B cell (primary cell): ENCODE measurements around the gene EXOC5. TPM values are rescaled to one million over a fixed set of nuclear protein-coding genes. Genes with fewer than 3 reads are reported as not detected.

Experiments
- ATAC-seq: fragments of 200-7000 bp; cut with Tn5 transposase; one replicate; pipeline ENCODE4 v1.10.0; 2021; ENCODE audit warnings: low read depth, mild to moderate bottlenecking, moderate number of reproducible peaks, moderate library complexity
- CTCF ChIA-PET: fragments of 350-600 bp; sonication (Branson Sonifier 250); formaldehyde crosslinking; loops from one replicate; lab custom pipeline; 2021; ENCODE audit warnings: antibody characterized with exemption, inconsistent platforms; lab: Charles Lee
- POLR2A ChIA-PET: fragments of 350-600 bp; sonication (Branson Sonifier 250); formaldehyde crosslinking; loops from one replicate; lab custom pipeline; 2021; ENCODE audit warnings: antibody characterized with exemption; lab: Charles Lee
- DNase-seq: peaks from one replicate; pipeline ENCODE4 v3.0.0; 2013
- H2AFZ ChIP-seq: 2 replicates; pipeline ENCODE4 v1.6.1; 2012; ENCODE audit warnings: mild to moderate bottlenecking, low read depth, low read length; ENCODE audit not compliant: insufficient read depth, poor library complexity, severe bottlenecking
- H3K27ac ChIP-seq, 2 donors: 1 replicate in 1 of 2; 2 replicates in 1 of 2; pipeline ENCODE4 v1.5.1; 2012 to 2013; ENCODE audit warnings: low read length in 2 of 2, mild to moderate bottlenecking in 2 of 2, moderate library complexity in 1 of 2
- H3K27me3 ChIP-seq, 4 experiments: fragments of 200-600 bp in 1 of 4; sonication (generic) in 1 of 4; replicated peaks in 1 of 4; 1 replicate in 2 of 4; 2 replicates in 2 of 4; pipeline versions ENCODE4 v1.6.1 to v1.7.0; 2013 to 2016; ENCODE audit warnings: low read length in 3 of 4, mild to moderate bottlenecking in 2 of 4, mixed read lengths in 1 of 4, moderate library complexity in 1 of 4; ENCODE audit not compliant: insufficient read depth in 4 of 4, control insufficient read depth in 3 of 4; ENCODE audit errors: control extremely low read depth in 1 of 4
- H3K36me3 ChIP-seq, 2 experiments: replicated peaks in 1 of 2; 1 replicate in 1 of 2; 2 replicates in 1 of 2; pipeline versions ENCODE4 v1.6.1 to v1.7.1; 2013; ENCODE audit warnings: low read length in 1 of 2; ENCODE audit not compliant: insufficient read depth in 2 of 2, control insufficient read depth in 1 of 2; ENCODE audit errors: control extremely low read depth in 1 of 2, extremely low read depth in 1 of 2
- H3K4me1 ChIP-seq, 2 donors: fragments of 200-600 bp in 1 of 2; sonication (generic) in 1 of 2; 1 replicate in 1 of 2; 2 replicates in 1 of 2; pipeline versions ENCODE4 v1.5.1 to v1.6.1; 2013 to 2017; ENCODE audit warnings: low read length in 2 of 2; ENCODE audit not compliant: control insufficient read depth in 2 of 2, insufficient read depth in 2 of 2
- H3K4me2 ChIP-seq: replicated peaks from 2 replicates; pipeline ENCODE3; 2012; ENCODE audit warnings: mild to moderate bottlenecking, low read depth, low read length; ENCODE audit not compliant: poor library complexity, severe bottlenecking
- H3K4me3 ChIP-seq, 5 experiments: fragments of 200-600 bp in 1 of 5; sonication (generic) in 1 of 5; 1 replicate in 3 of 5; 2 replicates in 2 of 5; pipeline versions ENCODE4 v1.5.1 to v1.7.0; 2011 to 2016; ENCODE audit warnings: low read length in 4 of 5, mild to moderate bottlenecking in 4 of 5, low read depth in 2 of 5, control low read depth in 1 of 5, moderate library complexity in 1 of 5; ENCODE audit not compliant: insufficient read depth in 1 of 5; ENCODE audit errors: control extremely low read depth in 1 of 5, extremely low read depth in 1 of 5
- H3K79me2 ChIP-seq: fragments of 200-600 bp; sonication (generic); one replicate; pipeline ENCODE4 v1.6.0; 2016; ENCODE audit warnings: low read length; ENCODE audit not compliant: control insufficient read depth, insufficient read depth
- H3K9ac ChIP-seq: fragments of 200-600 bp; sonication (generic); 2 replicates; pipeline ENCODE4 v1.6.1; 2017; ENCODE audit warnings: mild to moderate bottlenecking, low read length, moderate library complexity
- H3K9me3 ChIP-seq, 3 donors: one replicate each; pipeline versions ENCODE4 v1.6.1 to v1.7.1; 2013; ENCODE audit warnings: low read length in 2 of 3; ENCODE audit not compliant: control insufficient read depth in 2 of 3, insufficient read depth in 1 of 3; ENCODE audit errors: control extremely low read depth in 1 of 3
- H4K20me1 ChIP-seq: 2 replicates; pipeline ENCODE4 v1.6.0; 2012; ENCODE audit warnings: mild to moderate bottlenecking, low read length; ENCODE audit not compliant: insufficient read depth, control insufficient read depth, poor library complexity, severe bottlenecking
- H3K27ac Mint-ChIP-seq: one replicate; pipeline ENCODE4 v1.8.0; 2021; ENCODE audit warnings: mixed read lengths
- H3K27me3 Mint-ChIP-seq: one replicate; pipeline ENCODE4 v1.8.0; 2021; ENCODE audit warnings: mixed read lengths
- H3K4me1 Mint-ChIP-seq: one replicate; pipeline ENCODE4 v1.8.0; 2021; ENCODE audit warnings: mixed read lengths
- H3K4me3 Mint-ChIP-seq: one replicate; pipeline ENCODE4 v1.8.0; 2021; ENCODE audit warnings: mixed read lengths
- H3K9me3 Mint-ChIP-seq: one replicate; pipeline ENCODE4 v1.8.0; 2022; ENCODE audit warnings: mixed read lengths; ENCODE audit not compliant: insufficient read depth
- EZH2 ChIP-seq: IDR thresholded peaks from 2 replicates; pipeline ENCODE4 v1.6.1; 2012; ENCODE audit warnings: borderline replicate concordance, low read depth, mild to moderate bottlenecking, moderate library complexity, low read length; ENCODE audit not compliant: insufficient read depth, poor library complexity, severe bottlenecking
- WGBS: methylation state at CpG from one replicate; pipeline ENCODE4 v1.1.5; 2013; ENCODE audit warnings: missing lambda C conversion rate; ENCODE audit not compliant: insufficient coverage; 5-methylcytosine and 5-hydroxymethylcytosine counted together
- intact Hi-C: fragments of 100-400 bp; cut with micrococcal nuclease; formaldehyde crosslinking; loops from one replicate; pipeline ENCODE4 v1.10.0; 2022
- polyA plus RNA-seq: library from polyadenylated mRNA; depleted of rRNA; stranded (reverse); fragments of >200 nt; gene quantifications from 2 replicates; pipeline ENCODE4 v1.2.3, GENCODE V29; 2012
- total RNA-seq, 2 donors: library from RNA; stranded (reverse); fragments of 120-200 nt in 1 of 2; gene quantifications; 1 replicate in 1 of 2; 2 replicates in 1 of 2; pipeline versions ENCODE4 v1.2.3 to v1.2.4, GENCODE V29; 2013 to 2022
- TF ChIP-seq, protein P1 (sequence below): fragments of 200-600 bp; IDR thresholded peaks from one replicate; pipeline ENCODE4 v1.8.0; 2022; ENCODE audit warnings: antibody characterized with exemption, mild to moderate bottlenecking

The EXOC5 gene
- total and polyA plus RNA-seq, 2 donors (not counting 1 experiment from before 2014, with no cell fraction given) = 5.4 to 60.0 TPM

DNA sequence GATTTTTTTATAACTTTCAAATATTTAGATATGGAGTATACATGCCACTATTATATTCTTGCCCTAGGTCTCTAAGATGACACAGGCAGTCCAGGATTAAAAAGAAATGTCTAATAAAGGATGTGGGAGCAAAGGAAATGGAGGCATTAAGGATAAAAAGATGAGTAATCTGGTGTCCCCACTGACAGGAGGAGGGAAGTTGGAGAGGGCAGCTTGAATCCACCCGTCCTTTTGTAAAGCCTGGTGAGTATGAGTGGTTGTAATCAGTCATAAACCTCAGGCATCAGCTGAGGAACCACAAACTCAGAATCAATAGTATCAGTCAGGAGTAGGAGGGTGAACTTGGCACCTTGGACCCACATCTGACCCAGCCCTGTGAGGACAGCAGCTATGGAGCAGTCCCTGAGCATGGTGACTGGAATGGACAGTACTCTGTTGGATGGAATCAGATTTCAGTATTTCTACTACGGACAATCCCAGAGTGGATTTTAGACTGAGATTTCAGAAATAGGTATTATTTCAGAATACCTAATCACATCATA, 100.5 kb downstream of the EXOC5 start:
- no peaks in the 10 kb centered on the region for H3K9me3 ChIP-seq
- DNase-seq (no peak), ATAC-seq (no peak)
- no peaks in the 10 kb centered on the region for H3K4me1 ChIP-seq
- Mint-ChIP-seq H3K27ac (no peak overlapping the region), H3K4me3 (no peak overlapping the region), H3K9me3 (no peaks in the 10 kb centered on the region), H3K4me1 (no peaks in the 10 kb centered on the region), H3K27me3 (peaks cover 12% of the 10 kb centered on the region)
- H3K27ac ChIP-seq = no peak overlapping the region
- H2AFZ ChIP-seq = no peak overlapping the region
- H3K27me3 ChIP-seq = no peaks in the 10 kb centered on the region
- H3K4me2 ChIP-seq = no peak overlapping the region
- H3K4me3 ChIP-seq = no peak overlapping the region
- no peaks in the 10 kb centered on the region for H4K20me1 ChIP-seq
- WGBS = no CpG with 5 or more reads among the region's 2 CpGs
- ChIA-PET POLR2A (no interaction called here), CTCF (no interaction called here)
- no peak for TF ChIP-seq EZH2
- TF ChIP-seq, protein P1, sequence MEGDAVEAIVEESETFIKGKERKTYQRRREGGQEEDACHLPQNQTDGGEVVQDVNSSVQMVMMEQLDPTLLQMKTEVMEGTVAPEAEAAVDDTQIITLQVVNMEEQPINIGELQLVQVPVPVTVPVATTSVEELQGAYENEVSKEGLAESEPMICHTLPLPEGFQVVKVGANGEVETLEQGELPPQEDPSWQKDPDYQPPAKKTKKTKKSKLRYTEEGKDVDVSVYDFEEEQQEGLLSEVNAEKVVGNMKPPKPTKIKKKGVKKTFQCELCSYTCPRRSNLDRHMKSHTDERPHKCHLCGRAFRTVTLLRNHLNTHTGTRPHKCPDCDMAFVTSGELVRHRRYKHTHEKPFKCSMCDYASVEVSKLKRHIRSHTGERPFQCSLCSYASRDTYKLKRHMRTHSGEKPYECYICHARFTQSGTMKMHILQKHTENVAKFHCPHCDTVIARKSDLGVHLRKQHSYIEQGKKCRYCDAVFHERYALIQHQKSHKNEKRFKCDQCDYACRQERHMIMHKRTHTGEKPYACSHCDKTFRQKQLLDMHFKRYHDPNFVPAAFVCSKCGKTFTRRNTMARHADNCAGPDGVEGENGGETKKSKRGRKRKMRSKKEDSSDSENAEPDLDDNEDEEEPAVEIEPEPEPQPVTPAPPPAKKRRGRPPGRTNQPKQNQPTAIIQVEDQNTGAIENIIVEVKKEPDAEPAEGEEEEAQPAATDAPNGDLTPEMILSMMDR = no peak
- no peak overlapping the region for H3K9ac ChIP-seq
- intact Hi-C loops = no loop called here
- H3K36me3 ChIP-seq = no peaks in the 10 kb centered on the region
- H3K79me2 ChIP-seq = no peaks in the 10 kb centered on the region

DNA sequence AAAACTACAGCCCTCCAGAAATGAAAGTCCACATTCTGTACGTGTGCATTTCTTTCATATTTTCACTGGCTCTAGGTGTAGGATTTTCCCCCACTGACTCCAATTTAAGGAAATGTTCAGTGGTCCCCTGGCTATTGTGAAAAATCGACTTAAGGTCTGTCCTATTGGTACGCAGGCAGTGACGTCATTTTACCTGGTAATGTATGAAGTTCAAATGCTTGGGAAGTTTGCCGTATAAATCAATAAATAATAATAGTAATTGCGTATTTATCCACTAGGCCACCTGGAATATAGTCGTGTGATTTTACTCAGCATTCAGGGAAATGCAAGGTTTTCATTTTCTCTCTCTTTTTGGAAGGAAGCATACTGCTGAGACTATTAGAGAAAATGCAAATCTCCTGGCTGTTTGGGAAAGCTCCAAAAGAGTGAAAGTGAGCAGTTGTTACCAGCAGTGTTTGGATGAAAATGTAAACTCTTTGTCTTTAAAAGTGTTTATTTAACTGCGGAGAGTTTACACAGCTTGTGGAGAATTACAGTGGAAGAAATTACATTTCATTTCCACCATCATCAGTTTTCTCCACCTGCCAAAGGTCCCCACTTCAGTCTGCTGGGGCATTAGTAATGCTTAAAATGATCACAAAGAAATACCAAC, 107.0 kb downstream of the EXOC5 start:
- no peaks in the 10 kb centered on the region for H3K4me1 ChIP-seq
- peaks cover 0 to 1% (median 0%) of the 10 kb centered on the region in 3 donors for H3K9me3 ChIP-seq
- ChIA-PET CTCF (no interaction called here), POLR2A (no interaction called here)
- no peak overlapping the region for H3K27ac Mint-ChIP-seq
- peaks cover 20% of the 10 kb centered on the region for H3K27me3 Mint-ChIP-seq
- H3K27me3 ChIP-seq = peaks cover 0 to 3% (median 0%) of the 10 kb centered on the region in 4 experiments
- no peaks in the 10 kb centered on the region for H3K9me3 Mint-ChIP-seq
- intact Hi-C loops = no loop called here
- no peak overlapping the region for H3K9ac ChIP-seq
- no peaks in the 10 kb centered on the region for H3K36me3 ChIP-seq
- 80% methylated on average over 1 of the region's 8 CpGs for WGBS
- no peak overlapping the region for H3K4me2 ChIP-seq
- H2AFZ ChIP-seq = no peak overlapping the region
- H3K4me1 Mint-ChIP-seq = no peaks in the 10 kb centered on the region
- H3K4me3 Mint-ChIP-seq = no peak overlapping the region
- H3K4me3 ChIP-seq = no peak overlapping the region
- ATAC-seq (no peak), DNase-seq (no peak)
- no peak overlapping the region for H3K27ac ChIP-seq
- H4K20me1 ChIP-seq = no peaks in the 10 kb centered on the region
- TF ChIP-seq, protein P1 = no peak
- no peak for TF ChIP-seq EZH2
- H3K79me2 ChIP-seq = no peaks in the 10 kb centered on the region
